Measurements from ENCODE around the gene KLHDC10.
"Not testable (repeated sequence)": the region's sequence is repeated elsewhere in the genome, so short reads cannot be mapped to it uniquely, and the experiment has no call there.

KLHDC10 gene, protein sequence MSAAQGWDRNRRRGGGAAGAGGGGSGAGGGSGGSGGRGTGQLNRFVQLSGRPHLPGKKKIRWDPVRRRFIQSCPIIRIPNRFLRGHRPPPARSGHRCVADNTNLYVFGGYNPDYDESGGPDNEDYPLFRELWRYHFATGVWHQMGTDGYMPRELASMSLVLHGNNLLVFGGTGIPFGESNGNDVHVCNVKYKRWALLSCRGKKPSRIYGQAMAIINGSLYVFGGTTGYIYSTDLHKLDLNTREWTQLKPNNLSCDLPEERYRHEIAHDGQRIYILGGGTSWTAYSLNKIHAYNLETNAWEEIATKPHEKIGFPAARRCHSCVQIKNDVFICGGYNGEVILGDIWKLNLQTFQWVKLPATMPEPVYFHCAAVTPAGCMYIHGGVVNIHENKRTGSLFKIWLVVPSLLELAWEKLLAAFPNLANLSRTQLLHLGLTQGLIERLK

DNA sequence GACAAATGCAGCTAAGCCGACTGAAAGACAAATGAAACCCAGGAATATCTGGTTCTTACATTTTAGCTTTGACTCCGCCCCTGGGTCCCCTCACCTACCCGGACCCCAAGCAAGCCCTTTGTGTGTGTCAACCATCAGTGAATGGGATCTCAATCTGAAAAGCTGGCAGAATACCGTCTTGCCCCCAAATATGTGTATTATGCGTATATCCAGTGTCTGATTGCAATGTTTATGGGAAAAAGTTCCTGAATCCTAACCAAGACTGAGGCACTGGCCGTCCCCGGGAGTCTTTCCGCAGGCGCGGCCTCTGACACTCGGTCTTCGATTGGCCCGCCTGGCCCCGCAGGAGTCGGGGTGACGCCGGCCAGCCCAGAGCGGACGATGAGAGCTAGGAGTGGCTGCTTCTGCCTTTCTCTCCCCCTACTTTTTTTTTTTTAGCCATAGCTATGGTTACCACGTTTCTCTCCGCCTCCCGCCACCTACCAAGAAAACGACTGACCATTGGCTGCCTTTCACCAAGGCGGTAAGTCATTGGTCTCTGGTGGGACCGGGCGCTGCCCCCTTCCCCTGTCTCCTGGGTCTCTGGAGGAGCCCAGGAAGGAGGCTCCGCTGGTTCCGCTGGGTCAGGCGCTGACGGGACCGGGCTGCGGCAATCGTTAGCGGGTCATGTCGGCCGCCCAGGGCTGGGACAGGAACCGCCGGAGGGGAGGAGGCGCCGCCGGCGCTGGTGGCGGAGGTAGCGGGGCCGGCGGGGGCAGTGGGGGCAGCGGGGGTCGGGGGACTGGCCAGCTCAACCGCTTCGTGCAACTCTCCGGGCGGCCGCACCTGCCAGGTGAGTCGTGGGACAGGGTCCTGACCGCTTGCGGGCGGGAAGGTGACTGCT is at the start of gene KLHDC10:
Gene KLHDC10, plus strand, starts transcription at position 557 of the 883 bp plus-strand sequence. Its CDS starts 110 bp downstream, at position 667.
- DNase-seq: peak; percentile 100

- no peak for DNase-seq
Measured at GRCh38 chr7:130021105-130021834, 49.1 kb upstream of the KLHDC10 start.

DNA sequence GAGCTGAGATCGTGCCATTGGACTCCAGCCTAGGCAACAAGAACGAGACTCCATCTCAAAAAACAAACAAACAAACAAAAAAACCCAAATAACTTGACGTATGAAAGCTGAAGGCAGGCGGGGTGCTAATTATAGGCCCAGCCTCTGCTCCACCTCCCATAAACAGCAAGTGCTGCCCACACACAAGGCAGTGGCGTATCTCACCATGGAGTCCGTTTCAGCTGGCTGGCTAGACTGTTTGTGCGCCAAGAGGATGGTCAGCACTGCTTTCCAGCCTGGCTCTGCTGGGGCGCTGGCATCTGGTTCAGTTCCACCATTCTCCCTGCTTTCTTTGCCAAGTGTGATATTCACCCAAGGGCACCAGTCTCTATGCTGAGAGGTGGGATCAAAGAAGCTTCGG is 48.2 kb upstream of the KLHDC10 start:
- no peak for DNase-seq

DNA sequence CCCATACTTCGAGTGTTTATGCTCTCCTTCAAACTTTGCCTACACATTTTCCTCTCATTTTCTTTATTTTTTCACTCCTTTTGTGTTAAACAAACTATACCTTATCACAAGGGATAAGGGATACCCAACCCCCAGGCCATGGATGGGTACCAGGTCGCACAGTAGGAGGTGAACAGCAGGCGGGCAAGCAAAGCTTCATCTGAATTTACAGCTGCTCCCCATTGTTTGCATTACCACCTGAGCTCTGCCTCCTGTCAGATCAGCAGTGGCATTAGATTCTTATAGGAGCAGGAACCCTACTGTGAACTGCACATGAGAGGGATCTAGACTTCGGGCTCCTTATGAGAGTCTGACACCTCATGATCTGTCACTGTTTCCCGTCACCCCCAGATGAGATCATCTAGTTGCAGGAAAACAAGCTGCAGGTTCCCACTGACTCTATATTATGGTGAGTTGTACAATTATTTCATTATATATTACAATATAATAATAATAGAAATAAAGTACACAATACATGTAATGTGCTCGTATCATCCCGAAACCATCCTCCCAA is 47.6 kb upstream of the KLHDC10 start:
- no peak for DNase-seq

GRCh38 chr7:130024390-130024789 is 45.9 kb upstream of the KLHDC10 start:
- no peak for DNase-seq

DNA sequence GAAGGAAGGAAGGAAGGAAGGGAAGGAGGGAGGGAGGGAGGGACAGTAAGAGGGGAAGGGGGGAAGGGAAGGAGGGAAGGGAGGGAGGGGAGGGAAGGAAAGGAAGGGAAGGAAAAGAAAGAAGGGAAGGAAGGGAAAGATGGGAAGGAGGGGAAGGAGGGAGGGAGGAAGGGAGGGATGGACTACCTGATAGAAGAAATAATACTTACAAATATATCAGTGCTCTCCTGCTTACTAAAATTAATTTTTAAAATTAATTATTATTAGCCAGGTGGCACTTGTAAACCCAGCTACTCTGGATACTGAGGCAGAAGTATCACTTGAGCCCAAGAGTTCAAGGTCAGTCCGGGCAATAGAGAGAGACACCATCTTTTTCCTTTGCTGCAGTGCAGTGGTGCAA is 37.6 kb upstream of the KLHDC10 start:
- no peak for DNase-seq

DNA sequence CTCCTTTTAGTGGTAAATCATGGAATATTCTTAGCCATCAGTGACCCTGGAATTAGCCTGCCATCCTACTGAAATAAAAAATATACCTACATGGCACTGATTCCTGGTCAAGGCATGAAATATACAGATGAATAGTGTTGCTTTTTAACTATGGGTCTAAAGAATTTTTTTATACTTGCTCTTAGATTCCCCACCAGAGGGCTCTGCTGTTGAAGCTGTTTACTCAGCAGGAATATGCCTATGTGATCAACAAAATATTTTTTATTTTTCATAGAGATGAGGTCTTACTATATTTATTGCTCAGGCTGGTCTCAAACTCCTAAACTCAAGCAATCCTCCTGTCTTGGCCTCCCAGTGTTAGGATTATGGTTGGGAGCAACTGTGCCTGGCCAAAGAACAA is 32.6 kb upstream of the KLHDC10 start:
- DNase-seq: no peak

DNA sequence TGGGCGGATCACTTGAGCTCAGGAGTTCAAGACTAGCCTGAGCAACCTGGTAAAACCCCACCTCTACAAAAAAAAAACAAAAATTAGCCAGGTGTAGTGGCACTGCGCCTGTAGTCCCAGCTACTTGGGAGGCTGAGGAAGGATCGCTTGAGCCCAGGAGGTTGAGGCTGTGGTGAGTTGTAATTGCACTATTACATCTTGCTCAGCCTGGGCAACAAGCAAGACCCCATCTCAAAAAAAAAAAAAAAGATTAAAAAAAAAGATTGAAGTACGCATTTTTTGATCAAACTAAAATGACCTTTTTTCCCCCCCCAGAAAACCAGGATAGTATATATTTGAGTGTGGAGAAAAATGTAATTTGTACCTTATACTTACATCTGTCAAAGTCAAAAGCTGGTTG is 29.8 kb upstream of the KLHDC10 start:
- DNase-seq: no peak

- no peak for DNase-seq
Measured at GRCh38 chr7:130047831-130048230, 22.5 kb upstream of the KLHDC10 start.

GRCh38 chr7:130048906-130049305 is 21.4 kb upstream of the KLHDC10 start:
- no peak for DNase-seq

GRCh38 chr7:130052250-130052649 is 18.1 kb upstream of the KLHDC10 start:
- DNase-seq: not testable (repeated sequence)

GRCh38 chr7:130055198-130055597 is 15.1 kb upstream of the KLHDC10 start:
- not testable (repeated sequence) for DNase-seq

GRCh38 chr7:130062246-130062645 is 8.1 kb upstream of the KLHDC10 start:
- no peak for DNase-seq

DNA sequence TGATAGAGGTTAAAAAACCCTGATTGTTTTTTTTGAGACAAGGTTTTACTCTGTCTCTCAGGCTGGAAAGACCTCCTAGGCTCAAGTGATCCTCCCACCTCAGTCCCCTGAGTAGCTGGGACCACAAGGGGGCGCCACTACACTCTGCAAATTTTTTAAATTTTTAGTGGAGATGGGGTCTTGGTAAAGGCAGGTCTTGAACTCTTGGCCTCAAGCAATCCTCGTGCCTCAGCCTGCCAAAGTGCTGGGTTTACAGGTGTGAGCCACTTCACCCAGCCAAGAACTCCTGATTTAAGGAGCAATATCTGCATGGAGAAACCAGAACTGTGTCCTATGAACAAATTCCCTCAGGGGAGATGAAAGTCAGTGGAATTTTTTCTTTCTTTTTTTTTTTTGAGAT is 7.3 kb upstream of the KLHDC10 start:
- peak; percentile 26 for DNase-seq

GRCh38 chr7:130064580-130064926 is 5.8 kb upstream of the KLHDC10 start:
- DNase-seq: not testable (repeated sequence)

GRCh38 chr7:130065500-130066152 is 4.7 kb upstream of the KLHDC10 start:
- no peak for DNase-seq

DNA sequence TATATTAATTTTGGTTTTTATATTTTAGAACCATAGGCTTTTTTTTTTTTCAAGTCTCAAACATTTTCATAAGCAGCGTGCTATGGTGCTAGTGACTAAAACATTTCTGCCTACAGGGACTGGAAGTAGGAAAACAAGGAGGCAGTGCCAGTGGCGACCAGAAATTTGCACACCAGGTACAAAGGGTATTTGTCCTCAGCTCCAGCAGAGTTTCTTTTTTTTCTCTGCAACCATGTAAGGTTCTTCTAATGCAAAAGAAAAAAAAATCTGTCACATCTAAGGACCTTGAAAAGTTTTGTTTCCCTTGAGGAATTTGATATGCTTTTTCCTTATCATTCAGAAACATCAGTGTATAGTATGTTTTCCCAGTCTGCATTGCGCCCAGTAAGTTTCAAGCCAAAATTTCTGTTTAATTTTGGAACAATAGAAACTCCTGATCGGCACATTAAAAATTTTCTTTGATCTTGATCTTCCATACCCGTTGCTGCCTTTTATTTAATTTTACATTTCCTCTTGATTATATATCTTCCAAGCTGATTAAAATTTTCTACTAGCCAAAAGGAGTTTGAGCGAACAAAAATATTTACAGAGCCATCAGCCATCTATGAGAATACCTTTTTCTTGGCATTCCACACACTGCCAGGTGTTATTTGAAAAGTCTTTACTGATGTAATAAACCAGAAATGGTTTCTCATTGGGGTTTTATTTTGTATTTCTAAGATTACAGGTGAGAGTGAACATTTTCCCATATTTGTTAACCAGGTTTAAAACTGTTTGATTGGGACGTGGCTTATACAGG is 956 bp upstream of the KLHDC10 start:
- peak; percentile 58 for DNase-seq

GRCh38 chr7:130070861-130071622 is 708 bp downstream of the KLHDC10 start:
- DNase-seq: peak; percentile 12

GRCh38 chr7:130071701-130072622 is 1.6 kb downstream of the KLHDC10 start:
- peak; percentile 81 for DNase-seq

Data from NCI-H1092 treated with DMSO at 0.1 percent for 48 hours (cell line).